Measurements from ENCODE around the gene FLT1.

Gene FLT1

DNA sequence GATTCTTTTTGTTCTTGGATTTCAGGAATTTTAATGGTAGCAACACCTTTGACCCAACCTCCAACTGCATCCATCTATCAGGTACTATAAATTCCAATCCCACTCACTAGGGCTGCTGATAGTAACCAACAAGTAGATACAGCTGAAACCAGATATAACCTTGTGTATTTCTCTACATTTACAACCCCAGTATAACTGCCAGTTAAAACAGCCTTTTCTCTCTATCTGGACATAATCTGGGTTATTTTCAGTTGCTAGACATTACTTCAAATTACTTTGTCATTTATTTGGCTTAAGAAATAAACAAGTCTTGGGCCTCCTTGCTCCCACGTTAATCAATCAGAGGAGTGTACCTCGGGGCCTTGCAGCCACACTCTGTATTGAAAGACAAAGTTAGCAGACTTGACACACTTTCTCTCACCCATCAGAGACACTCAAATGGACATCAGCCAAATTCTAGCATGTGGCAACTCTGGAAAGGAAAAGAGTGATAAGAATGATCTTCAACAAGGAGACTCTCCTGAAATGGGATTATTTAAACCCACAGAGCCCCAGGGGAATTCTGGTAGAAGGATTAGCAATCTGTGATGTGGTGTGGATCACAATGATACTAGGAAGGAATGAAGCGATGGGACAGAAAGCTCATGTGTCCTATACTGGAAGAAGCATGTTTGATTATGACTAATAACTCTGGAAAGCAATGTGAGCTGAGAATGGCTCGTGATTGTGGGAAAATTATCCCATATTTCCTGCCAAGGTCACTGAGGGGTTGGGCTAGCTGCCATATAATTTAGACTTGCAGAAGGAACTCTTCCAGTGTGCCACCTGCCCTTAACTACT is 157.5 kb downstream of the FLT1 start:
- DNase-seq = peak; percentile 52

DNA sequence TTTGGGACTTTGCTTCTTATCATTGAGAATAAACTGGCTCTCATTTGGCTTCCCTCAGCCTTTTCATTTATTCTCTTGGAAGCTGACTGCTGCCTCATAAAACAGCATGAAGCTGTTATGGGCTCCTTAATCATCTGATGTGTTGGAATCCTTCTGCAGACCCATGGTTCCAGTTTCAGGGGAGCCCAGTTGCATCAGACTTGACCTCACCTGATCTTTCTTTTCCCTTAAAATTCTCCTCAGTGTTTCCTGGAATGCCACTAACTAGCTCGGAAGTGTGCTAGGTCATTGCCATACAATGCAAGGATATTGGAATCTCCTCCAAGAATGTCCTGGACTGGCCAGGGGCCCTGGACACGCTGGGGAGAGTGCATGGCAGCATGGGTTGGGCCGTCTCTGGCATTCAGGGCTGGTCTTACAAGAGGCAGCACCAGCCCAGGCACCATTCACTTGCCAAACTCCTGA is 158.7 kb downstream of the FLT1 start:
- DNase-seq = no peak

DNA sequence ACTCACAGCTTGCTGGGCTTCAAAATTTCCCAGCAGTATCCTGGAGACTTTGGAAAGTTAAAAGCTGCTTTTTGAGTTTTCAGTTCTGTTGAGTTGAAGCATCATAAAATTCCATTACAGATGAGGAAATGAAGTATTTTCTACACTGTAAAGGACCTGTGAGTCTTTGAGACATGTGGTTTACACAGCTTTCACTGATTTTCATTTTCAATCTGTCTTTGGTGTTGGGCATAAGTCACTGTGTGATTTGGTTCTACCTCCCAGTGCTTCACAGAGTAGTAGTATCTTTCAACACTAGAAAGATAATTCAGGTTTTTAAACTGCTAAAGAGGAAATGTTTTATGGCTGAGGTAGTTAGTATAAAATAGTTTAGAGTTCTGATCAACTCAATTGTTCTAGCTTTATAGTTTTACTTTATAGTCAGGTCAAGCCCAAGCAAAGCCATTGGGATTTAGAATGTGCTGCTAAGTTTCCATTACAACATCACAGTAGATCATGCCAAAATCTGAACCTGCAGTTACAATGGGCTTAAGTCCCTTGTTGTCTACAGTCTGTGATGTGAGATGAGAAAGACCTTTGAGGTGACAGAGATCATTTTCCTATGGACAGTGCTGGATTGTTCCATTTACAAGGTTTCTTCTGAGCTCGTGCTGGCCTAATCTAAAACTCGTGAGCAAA is 161.6 kb downstream of the FLT1 start:
- no peak for DNase-seq

DNA sequence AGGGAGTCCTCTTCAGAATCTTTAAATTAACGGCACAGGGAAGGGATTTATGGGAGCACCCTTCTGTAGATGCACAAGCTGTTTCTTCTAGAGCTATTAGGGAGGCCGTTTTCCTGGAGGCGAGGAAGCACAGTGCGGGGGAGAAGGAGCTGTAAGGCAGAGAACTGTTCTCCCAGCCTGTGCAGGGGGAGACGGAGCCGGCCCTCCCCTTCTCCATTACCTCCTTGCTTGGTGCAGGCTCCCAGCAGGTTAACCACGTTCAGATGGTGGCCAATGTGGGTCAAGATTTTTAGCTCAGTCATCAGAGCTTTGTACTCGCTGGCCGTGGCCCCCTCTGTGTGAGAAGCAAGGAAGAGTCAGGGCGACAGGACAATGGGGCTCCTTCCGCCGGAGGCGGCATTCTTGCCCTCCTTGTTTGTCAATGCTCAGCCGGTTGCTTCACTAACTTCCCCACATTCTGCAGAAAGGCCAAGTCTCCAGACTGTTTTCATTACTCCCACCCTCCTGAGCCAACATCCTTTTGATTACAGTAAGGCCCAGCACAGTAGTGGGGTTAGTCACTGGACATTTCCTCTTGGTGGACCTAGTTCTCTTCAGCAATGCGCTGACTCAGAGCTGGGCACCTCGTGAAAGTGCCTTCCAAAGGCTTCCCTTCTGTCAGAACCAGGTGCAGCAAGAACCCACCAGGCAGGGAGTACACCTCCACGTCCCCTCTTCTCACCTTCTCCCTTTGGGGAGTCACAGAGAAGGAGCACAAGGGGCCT is 165.4 kb downstream of the FLT1 start:
- no peak for DNase-seq

DNA sequence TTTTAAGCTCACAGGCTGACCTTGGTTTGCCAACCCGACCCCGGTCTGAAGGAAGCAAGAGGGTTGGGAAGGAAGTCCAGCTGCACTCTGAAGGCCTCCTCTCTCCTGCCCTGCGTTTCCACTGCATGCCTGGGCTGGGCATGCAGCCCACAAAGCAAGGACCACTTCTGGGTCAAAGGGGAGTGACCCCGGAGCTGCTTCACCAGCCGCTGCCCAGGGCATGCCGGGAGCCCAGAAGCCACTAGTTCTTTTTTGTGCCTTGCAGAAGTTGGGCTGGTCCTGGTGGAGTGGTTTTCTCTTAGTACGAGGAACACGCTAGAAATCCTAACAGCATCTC is 166.7 kb downstream of the FLT1 start:
- DNase-seq = no peak

DNA sequence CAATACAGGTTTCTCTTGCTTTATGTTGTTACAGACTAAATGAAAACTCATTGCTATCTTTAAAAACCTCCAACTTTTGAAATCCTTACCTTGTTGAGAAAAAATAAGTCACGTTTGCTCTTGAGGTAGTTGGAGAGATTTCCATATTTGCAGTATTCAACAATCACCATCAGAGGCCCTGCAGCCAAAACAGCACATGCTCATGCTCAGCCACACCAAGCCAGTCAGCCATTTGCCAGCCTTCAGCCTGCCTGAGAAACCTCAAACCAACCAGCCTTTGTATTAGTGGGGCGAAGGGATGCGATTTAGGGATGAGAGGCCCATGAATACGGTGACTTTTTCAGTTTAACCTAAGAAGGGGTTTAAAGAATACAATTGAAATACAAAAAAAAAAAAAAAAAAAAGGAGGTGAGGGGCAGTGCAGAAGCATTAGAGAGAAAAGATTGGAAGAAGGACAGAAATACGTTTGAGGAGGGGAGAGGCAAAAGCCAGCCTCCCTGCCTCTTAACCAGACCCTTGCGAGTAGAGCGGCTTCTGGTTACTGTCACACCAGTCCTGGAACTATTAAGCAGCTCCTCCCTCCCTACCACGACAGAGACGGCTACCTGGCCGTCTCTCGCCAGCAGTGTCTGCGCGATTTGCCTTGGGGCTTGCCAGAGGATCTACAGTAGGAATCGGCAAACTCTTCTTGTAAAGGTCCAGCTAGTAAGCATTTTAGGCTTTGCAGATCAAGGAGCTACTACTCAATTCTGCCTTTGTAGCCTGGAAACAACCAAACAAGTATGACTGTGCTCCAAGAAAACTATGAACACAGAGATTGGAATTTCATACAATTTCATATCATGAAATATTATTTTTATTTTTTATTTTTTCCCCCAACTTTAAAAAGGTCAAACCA is 167.3 kb downstream of the FLT1 start:
- DNase-seq = no peak

DNA sequence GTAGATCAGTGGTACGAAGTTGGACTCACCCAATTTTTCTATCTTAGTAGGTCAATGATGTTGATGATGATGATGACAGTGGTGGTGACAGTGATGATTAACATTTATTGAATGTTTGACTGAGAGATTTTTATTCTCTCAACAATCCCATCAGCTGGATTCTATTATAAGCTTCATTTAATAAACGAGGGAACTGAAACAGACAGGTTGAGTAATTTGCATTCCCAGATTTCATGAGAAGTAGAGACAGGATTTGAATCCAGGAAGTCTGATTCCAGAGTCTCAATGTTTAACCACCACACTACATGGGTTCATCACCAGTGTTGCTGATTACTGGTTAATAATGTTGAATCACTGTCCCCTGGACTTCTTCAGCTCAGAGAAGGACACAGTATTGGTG is 168.9 kb downstream of the FLT1 start:
- no peak for DNase-seq

DNA sequence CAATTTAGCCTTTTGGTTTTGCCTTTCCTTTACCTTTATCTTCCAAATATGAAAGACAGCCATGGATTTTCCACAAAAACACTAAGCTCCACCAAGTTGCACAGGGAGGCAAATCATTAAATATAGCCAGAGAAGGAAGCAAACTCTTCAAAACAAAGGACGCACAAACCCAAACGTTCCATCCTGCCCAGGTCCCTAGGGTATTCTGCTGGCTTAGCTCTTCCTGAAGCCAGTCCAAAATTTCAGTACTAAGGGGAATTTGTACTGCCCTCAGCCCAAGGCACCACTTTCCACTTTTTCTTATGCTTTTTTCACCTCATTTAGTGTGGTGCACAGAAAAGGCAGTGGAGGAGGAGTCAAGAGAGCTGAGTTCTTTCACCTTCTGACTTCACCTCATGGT is 169.9 kb downstream of the FLT1 start:
- no peak for DNase-seq

DNA sequence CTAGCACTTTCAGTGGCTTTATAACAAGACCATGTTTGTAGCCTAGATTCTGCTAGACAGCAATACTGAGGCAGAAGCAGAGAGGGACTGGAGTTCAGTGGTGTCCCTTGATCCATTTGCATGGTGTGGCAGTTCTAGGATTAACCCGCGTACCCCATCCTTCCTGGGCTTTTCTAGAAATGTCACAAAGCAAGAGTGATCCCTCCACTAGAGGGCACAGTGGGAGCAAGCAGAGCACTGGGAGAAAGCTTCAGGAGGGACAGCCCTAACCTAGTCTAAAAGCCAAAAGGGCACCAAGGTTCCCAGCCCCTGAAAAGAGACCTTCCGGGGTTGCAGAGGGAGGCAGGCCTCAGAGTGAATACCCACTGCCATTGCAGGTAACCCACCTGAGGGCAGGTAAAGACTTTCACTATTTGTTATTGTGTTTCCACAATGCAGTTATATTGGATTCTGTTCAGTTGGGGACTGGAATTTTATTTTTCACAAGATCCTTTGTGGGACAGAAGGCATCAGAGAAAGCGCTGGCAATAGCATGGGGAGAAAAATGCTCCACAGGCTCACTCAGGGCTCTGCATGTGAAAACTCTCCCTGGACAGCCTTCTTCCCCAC is 170.6 kb downstream of the FLT1 start:
- DNase-seq = peak; percentile 54

DNA sequence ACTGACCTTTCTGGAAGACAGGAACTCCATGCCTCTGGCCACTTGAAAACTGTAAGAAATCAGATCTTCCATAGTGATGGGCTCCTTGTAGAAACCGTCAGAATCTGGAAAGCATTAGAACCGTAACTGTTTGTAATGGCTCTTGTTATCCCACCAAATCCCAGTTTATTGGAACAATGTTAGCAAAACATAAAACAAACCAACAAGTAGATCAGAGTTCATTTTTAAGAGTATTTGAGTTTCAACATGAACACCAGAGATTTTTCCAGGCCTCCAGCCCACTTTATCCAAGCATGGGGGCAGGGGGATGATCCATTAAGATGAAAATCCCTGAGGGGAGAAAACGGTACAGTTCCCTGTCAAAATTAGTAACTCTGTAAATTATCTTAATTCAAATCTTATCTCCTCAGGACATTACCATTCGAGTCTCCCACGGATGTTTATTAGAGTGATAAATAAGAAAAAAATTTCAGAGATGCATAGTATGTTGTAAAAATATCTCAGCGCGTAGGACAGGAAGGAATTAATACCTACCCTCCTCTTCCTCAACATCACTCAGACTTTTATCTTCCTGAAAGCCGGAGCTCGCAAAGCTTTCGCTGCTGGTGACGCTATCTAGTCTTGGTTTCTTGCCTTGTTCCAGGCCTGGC is 172.5 kb downstream of the FLT1 start:
- no peak for DNase-seq

DNA sequence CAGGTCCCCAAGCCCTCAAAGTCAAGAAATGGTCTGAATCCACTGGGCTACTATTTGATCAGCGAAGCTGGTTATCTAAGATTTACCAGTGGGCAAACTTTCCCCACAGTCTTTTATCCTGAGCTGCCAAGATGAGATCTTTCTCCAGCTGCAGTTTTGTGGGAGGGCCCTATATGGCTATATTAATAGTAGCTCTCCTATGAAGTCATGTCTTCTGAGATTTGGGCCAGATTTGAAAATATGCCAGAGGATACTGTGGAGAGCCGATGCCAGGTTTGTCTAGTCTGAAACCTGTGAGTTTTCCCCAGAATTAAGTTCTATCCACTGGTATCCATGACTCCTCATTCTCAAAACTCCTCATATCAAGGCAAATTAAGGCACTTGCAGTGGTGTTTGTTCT is 173.2 kb downstream of the FLT1 start:
- no peak for DNase-seq

DNA sequence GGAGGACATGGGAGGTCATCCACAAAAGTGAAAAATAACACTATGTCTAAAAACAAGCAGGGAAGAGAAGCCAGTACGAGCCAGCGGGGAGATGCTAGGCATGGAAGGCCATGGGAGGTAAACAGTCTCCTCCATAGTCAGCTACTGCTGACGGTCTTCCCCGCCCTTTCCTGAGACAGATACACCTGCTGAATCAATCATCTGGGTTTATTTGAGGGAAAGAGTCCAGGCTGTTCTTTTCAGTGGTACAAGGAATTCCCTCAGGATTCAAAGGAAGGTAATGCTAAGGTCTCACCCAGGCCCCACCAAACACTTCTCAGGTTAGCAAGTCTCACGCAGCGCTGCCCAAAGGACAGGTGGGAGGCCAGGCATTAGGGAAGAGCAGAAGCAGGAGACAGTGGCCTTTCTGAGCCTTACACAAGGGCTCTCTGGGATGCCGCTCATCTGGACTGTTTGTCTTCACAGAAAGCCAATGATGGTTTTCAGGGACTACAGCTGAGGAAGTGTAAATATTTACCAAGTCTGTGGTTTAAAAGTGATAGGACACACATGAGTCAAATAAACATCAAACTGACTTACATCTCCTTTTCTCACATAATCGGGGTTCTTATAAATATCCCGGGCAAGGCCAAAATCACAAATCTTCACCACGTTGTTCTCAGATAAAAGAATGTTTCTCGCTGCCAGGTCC is 173.9 kb downstream of the FLT1 start:
- no peak for DNase-seq

DNA sequence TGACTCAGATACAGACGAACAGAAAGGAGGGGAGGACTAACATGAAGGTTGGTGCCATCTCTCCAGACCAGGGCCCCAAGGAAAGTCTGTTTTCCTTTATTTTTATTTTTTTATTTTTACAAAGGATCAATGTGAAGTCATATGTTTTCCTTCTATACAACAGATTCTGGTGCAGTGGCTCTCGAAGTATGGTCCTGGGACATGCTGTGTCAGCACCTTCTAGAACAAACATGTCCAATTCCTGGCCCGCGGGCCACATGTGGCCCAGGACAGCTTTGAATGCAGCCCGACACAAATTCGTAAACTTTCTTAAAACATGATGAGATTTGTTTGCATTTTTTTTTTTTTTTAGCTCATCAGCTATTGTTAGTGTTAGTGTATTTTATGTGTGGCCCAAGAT is 174.7 kb downstream of the FLT1 start:
- no peak for DNase-seq

DNA sequence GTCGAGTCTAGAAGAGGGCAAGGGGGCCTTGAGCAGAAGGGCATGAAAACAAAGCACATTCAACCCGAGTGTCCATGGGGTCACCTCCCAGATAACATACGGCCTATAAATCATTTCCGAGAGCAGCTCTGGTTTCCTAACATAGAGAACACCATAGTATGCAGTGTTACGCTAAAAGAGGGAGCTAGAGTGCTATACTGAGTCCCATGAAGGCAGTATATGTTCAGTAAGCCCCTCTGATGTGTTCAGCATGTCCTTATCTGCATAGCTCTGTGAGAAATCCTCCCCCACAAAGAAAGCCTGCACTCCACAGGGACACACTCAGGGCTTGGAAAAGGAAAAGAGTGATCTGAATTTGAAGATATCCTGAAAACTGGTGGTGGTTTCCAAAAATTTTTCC is 175.4 kb downstream of the FLT1 start:
- no peak for DNase-seq

DNA sequence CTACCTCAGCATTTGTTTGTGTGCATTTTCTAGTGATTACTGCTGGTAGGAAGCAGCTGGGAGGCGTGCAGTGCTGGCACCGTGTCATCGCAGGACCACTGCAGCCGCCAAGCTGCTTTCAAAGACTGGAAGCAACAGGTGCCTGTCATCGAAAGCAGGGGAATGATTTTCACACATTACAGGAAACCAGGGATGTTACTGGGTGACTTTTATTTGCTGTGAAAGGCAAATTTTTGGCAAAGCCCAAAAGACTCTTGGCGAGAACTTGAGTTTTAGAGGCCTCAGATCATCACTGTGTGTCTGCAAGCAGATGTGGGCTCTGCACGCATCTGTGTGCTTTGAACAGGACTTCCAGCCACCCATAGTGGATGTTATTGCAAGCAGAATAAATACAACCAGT is 176.4 kb downstream of the FLT1 start:
- peak; percentile 78 for DNase-seq

DNA sequence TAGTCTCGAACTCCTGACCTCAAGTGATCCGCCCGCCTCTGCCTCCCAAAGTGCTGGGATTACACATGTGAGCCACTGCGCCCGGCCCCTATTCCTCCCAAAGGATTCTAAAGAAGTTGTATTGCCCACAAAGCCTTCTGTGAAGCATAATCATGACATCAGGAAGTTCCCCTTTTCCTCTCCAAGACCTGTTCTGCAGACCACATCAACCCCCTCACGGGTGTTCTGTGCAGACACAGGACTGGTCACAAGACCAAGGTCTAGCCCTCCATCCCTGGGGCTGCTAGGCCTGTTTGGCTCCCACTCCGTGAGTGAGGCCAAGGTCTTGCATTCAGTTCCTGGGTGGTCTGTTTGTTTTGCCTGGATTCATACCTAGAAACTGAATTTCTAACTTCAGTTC is 178.1 kb downstream of the FLT1 start:
- no peak for DNase-seq

DNA sequence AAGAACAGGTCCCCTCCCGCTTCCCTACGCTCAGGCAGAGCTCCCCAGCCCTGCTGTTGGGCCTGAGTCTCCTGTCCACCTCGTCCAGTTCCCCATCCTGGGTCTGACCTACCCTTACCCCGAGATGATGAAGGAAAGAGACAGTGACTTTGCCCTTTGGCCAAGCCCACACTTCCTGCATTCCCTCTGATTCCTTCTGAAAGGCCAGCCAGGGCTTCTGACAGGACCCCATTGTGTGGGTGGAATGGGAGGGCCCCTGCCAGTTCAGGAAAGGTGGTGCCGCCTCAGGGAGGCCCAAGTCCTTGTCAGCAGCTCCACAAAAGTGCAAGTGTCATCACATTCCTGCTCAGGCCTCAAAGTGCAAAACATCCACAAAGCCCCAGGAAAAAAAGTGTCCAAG is 178.8 kb downstream of the FLT1 start:
- no peak for DNase-seq

DNA sequence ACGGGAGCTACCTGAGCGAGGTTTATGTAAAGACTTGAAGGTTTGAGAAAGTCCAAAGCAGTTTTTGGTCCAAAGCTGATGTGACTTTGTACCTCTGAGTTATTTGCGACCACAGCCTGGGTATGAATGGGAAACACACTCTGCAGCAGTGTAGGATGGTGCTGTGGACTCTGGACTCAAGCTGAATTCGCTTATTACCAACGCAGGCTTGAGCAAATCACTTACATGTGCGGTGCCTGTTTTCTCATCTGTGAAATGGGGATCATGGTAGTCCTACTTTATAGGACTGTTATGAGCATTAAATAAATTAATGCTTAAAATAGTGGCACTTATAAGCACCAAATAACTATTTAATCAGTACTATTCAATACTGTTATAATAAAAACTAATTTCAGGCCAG is 180.0 kb downstream of the FLT1 start:
- DNase-seq = no peak

DNA sequence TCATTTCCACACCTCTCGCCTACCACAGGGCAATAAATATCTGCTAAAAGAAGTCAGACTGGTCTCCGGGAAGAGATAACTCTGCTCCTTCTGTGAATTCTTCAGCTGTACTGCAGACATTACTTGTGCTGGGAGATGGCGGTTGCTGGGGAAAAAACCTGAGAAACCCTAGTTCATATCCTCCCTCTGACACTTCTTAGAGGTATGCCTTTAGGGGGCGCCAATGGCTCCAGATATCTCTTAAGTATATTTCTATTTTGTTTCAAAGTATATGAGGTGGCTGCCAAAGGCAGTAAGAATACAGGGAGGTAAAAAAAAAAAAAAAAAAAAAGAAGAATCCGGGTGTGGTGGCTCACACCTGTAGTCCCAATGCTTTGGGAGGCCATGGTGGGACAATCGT is 181.3 kb downstream of the FLT1 start:
- no peak for DNase-seq

DNA sequence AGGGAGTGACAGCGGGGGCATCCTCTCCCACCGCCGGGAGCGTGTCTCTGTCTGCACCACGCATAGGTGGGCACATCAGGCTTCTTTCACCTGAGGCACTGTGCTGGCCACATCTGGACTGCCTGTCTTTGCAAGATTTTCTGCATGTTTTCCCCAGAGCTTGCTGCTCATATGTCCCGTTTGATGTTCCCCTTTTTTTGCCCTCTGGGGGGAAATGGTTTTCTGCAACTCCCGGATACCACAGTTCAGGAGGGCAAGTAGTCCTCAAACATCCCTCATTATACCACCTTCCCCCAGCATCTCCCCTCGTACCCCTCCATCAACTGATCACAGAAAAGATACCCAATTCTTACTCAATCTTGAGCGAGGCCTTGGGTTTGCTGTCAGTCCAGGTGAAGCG is 188.6 kb downstream of the FLT1 start:
- no peak for DNase-seq

DNA sequence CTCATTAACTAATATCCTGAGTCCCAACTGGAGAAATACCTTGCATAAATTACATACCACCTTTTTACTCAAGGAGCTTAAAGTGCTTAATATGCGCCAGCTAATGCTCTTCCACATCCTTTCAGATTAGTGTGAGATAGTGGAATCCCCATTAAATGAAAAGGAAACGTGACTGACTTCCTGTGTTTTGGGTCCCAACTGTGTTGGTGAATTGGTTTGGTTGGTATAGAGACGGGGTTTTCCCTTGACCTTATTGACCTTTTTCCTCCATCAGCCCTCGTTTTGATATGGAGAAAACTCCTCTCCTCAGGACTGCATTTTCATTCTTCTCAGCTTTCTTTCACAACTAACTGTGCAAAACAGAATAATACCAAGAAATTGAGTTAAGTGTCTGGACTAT is 193.1 kb downstream of the FLT1 start:
- no peak for DNase-seq

Data from right hindlimb (tissue), 1 donor.